DMS114 treated with DMSO at 0.1 percent for 48 hours (cell line): ENCODE data around the gene SCARF2.
"Not testable (repeated sequence)": the region's sequence is repeated elsewhere in the genome, so short reads cannot be mapped to it uniquely, and the experiment has no call there.

Experiments
- DNase-seq: peaks from one replicate; lab custom pipeline; 2025; ENCODE audit not compliant: unreplicated experiment; lab: John Stamatoyannopoulos, UW

Gene SCARF2

DNA sequence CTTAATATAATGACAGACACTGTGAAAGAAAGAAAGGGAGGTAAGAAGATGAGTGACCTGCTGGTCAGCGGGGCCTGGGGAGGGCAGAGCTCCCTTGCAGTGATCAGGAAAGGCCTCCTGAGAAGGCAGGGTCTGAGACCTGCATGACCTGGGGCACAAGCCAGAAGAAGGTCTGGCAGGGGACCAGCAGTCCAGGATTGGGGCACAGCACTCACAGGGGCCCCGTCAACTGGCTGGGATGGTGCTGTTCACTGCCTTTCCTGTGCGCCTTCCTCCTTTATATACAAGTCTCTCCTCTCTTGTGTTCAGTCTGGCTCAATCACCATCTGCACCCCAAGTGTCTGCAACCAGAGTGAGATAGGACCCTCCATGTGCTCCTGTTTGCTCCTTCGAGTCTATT lies 22.2 kb upstream of the SCARF2 start:
- DNase-seq: no peak

DNA sequence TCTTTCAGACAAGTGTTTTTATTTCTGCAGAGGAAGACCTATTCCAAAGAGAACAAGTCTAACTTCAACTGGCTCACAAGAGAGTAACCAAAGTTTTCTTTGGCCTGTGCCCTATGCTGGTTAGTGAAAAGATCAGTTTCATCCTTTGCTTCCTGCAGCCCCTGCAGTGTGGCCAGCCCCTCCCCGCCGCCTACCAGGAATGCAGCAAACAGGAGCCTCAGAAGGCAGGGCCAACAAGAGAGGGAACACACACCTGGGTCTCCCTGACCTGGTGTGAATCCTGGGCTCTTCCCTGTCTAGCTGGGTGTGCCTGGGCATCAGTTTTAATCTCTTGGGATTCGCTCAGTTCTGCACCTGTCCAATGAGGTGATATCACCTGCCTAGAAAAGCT lies 21.5 kb upstream of the SCARF2 start:
- DNase-seq: no peak

DNA sequence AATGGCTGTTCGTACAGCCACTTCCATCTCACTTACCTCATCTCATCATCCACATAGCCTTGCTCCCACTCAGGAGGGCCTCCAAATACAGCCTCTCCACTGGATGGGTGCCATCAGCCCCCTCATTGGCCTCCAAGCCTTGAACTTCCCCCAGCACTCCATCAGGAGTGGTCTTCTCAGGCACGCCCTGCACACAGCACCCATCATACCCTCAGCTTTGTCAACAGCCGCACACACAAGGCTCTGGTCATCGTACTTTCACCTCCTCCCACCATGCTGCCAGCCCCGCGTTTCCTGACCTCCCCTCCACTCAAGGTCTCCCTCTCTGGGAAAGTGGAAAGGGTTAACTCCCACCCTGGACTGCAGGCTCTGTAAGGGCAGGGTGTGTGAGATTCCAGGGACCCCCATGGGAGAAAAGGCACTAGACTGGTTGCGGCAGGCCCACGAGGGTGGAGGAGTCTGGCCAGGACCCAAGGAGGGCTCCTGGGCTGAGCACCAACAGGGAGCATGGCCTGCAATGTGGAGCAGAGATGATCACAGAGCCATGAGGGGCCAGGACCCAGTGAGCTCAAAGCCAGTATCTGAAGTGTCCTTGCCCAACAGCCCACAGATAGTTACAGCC lies 21.0 kb upstream of the SCARF2 start:
- no peak for DNase-seq

DNA sequence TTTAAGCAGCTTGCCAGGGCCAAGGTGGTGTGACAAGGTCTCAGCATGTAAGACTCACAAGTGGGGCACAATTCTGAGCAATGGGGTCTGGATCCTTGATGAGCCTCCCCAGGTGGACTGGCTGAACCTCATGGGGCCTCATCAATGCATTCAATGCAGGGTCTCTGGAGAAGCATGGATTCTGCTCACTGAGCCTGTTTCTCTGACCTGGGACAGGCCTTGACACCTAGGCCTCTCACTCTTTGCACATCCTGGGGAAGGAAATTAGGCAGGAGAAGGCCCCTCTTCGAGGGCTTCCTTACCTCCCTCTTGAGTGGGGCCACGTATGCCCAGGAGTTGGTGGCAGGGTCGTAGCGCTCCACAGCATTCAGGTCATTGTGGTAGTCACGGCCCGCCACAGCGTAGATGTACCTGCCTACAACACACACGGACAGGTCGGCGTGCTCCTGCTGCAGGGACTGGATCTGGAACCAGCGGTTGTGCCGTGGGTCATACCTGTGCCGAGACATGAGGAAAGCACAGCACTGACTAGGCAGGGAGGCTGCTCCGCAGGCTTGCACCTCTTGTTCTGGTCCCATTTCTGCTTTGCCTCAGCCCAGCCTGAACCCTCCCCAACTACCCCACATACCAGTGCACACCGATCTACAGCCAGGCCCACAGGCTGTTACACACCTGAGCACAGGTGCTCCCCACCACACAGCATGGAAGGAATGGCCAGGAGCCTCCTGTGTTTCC lies 20.0 kb upstream of the SCARF2 start:
- DNase-seq: no peak

DNA sequence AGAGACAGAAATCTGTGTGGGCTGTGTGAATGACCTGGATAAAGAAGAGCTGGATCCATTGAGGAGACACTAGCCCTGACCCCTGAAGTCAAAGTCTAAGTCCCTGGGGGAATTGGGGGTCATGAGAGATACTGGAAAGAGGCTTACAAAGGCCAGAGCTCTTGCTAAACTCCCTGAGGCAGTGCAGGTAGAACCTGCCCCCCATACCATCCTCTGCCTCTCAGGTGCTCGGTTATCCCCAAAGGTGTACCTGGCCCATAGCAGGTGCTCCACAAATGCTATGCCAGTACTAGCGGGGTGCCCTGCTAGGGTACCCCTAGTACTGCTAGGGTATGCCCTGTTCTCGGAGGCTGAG lies 19.1 kb upstream of the SCARF2 start:
- DNase-seq: no peak

DNA sequence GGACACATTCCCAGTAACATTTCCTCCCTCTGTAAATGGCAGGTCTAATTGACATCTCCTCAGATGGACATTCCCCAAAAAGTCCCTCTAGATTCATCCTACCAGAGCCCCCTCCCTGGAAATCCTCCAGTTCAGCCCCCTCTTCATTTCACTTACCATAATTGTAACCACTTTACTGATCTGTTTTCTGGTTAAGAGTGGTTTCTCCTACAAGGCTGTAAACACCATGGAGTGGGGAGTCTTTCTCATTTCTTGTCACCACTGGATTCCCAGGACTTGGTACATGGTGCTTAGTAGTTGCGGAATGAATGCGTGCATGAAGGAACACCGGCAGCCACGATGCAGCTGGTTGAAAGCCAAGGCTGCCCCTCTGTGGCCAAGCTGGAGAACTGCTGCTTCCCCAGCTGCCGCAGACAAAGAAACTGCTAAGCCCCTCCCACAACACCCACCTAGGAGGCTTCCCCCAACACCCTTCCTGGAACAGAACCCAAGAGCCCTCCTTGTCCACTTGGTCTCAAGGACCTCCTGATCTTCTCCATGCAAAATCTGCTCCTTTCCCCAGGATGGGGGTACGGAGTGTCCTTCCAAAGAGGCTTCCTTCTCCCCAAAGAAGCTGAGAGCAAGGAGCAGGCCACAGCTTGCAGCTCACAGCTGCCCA lies 18.6 kb upstream of the SCARF2 start:
- DNase-seq: peak; percentile 44

DNA sequence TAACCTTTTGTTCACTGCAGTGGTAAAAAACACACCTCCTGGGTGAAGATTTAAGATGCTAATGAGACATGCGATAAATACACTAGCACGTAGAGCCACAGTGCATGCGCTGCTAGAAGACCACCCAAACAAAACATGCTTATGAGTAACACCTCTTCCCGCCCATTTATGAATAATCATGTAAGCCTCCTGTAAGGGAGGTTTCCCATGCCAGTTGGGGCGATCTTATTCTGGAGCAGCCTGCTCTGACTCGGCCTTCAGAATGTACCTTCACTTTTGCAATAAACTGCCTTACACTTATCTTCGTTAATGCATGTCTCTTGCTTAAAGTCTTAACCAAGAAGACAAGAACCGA lies 18.1 kb upstream of the SCARF2 start:
- DNase-seq: no peak

DNA sequence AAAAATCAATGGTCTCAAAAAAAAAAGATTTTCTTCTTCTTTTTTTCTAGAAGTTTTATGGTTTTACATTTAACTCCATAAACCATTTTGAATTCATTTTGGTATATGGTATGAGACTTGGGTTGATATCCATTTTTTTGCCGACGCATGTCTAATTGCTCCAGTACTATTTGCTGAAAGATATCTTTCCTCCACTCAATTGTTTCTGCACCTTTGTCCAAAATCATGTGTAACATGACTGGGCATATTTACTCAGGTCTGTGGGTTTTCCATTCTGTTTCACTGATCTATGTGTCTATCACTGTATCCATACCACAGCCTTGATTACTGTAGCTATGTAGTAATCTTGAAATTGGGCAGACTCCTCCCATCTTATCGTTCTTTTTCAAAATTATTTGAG lies 15.6 kb upstream of the SCARF2 start:
- DNase-seq: no peak

DNA sequence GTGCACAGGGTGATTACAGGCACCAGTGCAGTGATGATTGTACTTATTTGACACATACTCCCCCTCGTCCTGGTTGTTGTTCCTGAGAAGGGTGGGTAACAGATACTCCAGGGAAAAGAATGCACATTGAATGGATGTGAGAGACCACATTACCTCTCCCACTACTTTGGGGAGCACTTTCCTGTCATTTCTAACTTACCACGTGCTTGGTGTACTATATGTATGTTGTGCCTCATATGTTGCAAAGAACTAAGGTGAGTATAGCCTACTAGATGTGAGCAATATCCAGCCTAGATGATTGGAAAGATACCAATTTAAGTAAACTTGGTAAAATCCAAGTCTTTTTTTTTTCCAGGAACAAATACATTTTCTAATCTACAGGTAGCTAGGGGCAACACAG lies 14.3 kb upstream of the SCARF2 start:
- DNase-seq: no peak

DNA sequence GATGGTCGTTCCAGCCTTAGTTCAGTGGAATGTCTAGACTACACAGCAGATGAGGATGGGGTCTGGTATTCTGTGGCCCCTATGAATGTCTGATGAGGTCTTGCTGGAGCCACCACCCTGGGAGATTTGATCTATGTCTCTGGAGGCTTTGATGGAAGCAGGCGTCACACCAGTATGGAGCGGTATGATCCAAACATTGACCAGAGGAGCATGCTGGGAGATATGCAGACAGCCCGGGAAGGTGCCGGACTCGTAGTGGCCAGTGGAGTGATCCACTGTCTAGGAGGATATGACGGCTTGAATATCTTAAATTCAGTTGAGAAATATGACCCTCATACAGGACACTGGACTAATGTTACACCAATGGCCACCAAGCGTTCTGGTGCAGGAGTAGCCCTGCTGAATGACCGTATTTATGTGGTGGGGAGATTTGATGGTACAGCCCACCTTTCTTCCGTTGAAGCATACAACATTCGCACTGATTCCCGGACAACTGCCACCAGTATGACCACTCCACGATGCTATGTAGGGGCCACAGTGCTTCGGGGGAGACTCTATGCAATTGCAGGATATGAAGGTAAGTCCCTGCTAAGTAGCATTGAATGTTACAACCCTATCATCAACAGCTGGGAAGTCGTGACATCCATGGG lies 13.6 kb upstream of the SCARF2 start:
- not testable (repeated sequence) for DNase-seq

DNA sequence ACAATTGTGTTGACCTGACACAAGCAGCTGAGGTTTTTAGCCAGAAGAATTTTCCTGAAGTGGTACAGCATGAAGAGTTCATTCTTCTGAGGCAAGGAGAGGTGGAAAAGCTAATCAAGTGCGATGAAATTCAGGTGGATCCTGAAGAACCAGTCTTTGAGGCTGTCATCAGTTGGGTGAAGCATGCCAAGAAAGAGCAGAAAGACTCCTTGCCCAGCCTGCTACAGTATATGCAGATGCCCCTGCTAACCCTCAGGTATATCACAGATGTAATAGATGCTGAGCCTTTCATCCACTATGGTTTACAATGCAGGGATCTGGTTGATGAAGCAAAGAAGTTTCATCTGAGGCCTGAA lies 12.9 kb upstream of the SCARF2 start:
- no peak for DNase-seq

DNA sequence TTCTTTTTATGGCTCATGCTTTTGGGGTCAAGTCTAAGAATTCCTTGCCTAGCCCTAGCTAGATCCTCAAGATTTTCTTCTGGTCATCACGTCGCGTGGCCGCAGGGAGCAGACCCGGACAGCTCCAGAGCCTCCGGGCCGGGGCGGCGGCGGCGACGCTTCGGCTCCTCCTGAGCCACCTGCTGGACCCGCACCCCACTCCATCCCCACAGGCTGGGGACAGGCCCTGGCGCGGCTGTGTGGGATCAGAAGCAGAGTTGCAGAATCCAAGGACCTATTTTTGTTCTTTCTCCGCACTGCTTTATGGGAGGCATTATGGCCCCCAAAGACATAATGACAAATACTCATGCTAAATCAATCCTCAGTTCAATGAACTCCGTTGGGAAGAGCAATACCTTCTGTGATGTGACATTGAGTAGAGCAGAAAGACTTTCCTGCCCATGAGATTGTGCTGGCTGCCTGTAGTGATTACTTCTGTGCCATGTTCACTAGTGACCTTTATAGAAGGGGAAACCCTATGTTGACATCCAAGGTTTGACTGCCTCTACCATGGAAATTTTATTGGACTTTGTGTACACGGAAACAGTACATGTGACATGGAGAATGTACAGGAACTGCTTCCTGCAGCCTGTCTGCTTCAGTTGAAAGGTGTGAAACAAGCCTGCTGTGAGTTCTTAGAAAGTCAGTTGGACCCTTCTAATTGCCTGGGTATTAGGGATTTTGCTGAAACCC lies 12.4 kb upstream of the SCARF2 start:
- no peak for DNase-seq

DNA sequence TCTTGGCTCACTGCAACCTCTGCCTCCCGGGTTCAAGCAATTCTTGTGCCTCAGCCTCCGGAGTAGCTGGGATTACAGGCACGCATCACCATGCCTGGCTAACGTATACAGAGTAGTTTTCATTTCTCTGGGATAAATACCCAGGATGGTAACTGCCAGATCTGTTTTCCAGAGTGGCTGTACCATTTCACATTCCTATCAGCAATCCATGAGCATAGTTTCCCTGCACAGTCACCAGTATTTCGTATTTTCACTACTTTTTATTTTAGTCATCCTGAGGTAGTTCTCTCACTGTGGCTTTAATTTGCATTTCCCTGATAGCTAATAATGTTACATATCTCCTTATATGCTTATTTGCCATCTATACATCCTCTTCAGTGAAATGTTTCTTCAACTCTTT lies 11.0 kb upstream of the SCARF2 start:
- DNase-seq: no peak

DNA sequence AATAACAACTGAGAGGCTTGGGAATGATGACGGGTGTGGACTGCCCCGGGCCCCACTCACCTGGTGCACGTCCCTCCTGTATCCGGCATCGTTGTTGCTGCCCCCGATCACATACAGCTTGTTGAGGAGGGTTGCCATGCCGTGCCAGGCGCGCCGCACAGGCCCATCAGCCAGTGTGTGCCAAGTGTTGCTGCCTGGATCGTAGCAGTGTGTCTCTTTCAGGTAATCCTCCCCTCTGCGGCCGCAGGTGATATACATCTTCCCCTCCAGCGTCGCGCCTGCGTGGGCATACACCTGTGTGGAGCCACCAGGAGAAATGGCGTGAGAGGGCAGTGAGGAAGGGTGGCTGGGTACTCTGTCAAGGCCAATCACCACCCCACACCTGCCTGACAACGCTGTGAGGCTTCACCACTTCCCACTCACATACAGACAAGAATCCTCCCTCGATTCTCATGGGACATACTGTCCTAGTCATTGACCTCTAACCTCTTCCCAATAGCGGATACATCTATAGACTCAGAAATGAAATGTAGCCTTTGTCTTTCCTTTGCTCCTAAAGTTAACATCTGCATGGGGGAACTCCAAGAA lies 8.9 kb upstream of the SCARF2 start:
- DNase-seq: no peak

DNA sequence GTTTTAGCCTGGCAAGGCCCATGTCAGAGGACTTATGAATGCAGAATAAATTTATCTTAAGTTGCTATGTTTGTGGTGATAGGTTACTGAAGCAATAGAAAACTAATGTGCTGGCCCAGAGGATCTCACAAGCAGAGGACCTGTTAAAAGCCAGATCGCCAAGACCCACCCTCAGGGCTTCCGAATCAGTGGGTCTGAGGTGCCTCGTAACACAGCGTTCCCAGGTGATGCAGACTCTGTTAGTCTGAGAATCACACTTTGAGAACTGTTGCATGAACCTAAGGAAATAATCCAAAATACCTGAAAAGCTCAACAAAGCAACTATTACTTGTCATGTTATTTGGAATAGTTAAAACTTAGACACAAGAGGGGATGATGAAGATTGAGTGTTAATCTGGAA lies 6.7 kb upstream of the SCARF2 start:
- no peak for DNase-seq

DNA sequence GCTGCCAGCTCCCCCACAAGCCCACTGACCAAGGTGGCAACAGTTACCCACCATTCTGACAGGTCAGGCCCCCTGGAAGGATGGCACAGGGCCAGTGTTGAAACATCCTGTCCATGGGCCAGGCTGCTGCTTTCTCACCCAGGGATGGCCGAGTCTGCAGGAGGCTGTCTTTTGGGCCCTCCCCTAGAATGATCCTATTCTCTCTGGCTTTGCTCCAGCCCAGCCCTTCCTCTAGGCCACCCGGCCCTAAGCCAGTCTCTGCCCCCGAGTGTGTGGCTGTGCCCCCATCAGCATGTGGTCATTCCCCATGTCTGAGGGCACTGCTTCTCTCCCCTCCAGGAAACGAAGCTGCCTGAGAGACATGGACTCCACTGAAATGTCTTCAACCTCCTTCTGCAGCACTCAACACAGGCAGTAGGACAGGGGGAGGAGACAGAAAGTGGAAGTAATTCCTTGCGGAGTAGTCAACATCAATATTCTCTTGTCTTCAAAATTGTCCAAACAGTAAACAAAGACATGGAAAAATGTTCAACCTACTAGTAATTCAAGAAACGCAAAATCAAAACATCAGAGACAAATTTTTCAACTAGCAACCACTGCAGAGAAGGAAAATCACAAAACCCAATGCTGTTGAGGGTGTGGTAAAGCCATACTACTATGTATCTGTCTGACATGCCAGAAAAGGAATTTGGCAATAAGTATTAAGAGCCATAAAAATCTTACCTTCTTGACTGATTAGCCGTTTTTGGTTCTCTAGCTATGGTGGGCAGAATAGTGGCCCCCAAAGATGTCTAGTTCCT lies 5.1 kb upstream of the SCARF2 start:
- no peak for DNase-seq

DNA sequence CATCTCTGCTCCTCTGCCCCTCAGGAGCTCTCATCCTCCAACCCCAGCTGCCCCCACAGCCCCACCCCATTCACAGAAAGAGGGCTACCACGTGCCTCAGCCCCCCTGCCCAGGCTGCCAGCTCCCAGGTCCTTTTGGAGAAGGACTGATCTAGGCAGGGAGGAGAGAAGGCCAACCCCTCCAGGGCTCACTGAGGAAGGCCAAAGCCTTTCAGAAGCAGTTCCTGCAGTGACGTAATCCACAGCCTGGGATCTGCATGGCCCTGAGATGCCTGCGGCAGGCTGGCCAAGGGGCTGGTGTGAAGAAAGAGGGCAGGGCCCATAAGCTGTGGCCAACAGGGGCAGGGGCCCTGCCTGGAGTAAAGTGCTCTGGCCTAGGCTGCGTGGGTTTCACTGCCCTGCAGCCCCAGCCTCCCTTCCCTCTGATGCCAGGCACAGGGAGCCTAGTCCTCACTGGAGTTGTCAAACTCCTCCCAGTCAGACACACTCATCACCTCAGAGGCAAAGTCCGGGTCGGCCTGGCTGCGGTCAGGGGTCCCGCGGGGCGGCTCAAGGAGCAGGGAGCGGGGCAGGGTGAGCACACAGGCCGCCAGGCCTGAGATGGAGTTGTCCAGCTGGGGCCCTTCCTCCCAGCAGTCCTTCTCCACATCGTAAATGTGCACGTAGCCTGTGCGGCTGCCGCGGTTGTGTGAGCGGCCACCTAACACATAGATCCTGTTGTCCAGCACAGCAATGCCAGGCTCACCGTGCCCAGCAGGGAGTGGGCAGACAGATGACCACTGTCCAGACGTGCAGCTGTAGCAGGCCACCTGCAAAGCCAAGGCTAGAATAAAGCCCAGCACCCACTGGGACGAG lies 4.2 kb upstream of the SCARF2 start:
- DNase-seq: no peak

DNA sequence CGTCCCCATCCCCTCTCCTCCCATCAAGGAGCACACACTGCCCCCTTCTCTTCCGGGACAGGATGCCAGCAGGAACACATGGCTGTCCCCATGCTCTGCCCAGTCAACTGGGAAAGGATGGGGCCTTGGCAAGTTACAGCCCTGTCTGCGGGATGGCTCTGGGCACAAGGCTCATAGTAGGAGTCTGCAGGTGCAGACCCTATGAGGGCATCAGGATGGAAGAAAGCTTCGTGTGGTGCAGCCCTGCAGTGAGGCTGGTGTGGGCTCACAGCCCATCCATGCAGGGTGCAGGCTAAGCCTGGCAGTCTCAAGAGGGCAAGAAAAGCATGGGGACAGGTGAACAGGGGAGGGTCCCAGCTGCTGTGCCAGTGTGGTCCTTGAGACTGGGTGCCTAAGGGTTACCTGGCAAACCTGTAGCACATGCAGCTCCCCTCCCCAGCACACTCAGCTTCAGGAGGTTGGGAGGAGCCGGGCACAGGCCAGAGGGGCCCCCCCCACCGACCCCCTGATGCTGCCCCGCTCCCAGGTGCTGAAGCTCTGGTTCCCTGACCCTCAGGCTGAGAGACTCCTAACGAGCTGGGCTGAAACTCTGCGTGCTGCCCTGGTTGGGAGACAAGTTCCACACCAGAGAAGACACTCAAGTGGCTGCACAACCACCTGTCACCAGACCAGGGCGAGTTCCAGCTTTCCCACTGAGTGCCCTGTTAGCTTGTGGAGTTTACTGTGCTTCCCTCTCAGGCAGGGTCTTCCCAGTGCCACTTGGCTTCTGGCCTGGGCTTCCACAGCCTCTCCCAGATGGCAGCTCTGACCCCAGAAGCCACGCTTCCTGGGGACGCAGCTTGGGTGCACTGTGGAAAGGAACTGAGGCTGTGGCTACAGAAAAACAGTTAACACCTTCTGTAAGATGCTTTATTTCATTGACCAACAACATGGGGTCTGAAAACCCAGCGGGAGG lies 3.3 kb upstream of the SCARF2 start:
- DNase-seq: no peak
